ENCODE measurements around the gene MPHOSPH10. TPM values are rescaled to one million over a fixed set of nuclear protein-coding genes. Genes with fewer than 3 reads are reported as not detected.

MPHOSPH10 gene
- total and polyA plus RNA-seq, 10 of the 15 experiments (the other 5 are each of a cell fraction or from before 2014, with no cell fraction given) = 23.8 to 56.8 (median 41.3) TPM

- Histone ChIP-seq H3K36me3 (ENCODE audit: control insufficient read depth in 2 of 2, insufficient read depth in 2 of 2, low read length in 1 of 2) (no peaks in the 10 kb centered on the region), H4K20me1 (ENCODE audit: control insufficient read depth, insufficient read depth) (no peaks in the 10 kb centered on the region), H3K9me3 (replicated peaks; ENCODE audit: control insufficient read depth, insufficient read depth, low read length) (no peaks in the 10 kb centered on the region), H3K4me3 (no peak overlapping the region), H2AFZ (ENCODE audit: control insufficient read depth, low read depth, low read length) (no peak overlapping the region), H3K9ac (ENCODE audit: control insufficient read depth, insufficient read depth, low read length) (no peak overlapping the region), H3K4me1 (ENCODE audit: control insufficient read depth, insufficient read depth, low read length) (no peaks in the 10 kb centered on the region), H3K79me2 (ENCODE audit: control insufficient read depth, insufficient read depth, low read length) (no peaks in the 10 kb centered on the region), H3K4me2 (ENCODE audit: control insufficient read depth, insufficient read depth) (no peak overlapping the region), H3K27ac (ENCODE audit: control insufficient read depth, insufficient read depth) (no peak overlapping the region), H3K27me3 (replicated peaks in 1 of 2; ENCODE audit: control insufficient read depth in 2 of 2, insufficient read depth in 2 of 2, low read length in 1 of 2) (no peaks in the 10 kb centered on the region)
- intact Hi-C loops (cut with micrococcal nuclease; ENCODE audit: unreplicated experiment) = no loop called here
- 33% methylated on average over 3 of the region's 3 CpGs for WGBS (ENCODE audit: insufficient coverage, insufficient replicate concordance, low lambda C conversion rate, missing lambda C conversion rate)
- in situ Hi-C loops (cut with MboI) = no loop called here
- FAIRE-seq (no peak), DNase-seq (ENCODE audit: low read depth, low spot score) (no peak), ATAC-seq (no peak)
- ChIA-PET SMC1A (ENCODE audit: uncharacterized antibody, unreplicated experiment) (no interaction called here), RAD21 (ENCODE audit: unreplicated experiment) (no interaction called here), POLR2A (no interaction called here), CTCF (interaction anchor here (0.8 to 1.2 kb wide), 2 partner anchors 108 to 142 kb away, joined by 3 read pairs; no protein-coding TSS in a partner anchor)
- TF ChIP-seq NRF1 (conservative IDR thresholded peaks at IDR 0.05; ENCODE audit: low read depth, low read length) = no peak
- no peak for TF ChIP-seq EED (IDR thresholded peaks at IDR 0.05; ENCODE audit: low read depth)
- TF ChIP-seq CEBPB (IDR thresholded peaks at IDR 0.05; ENCODE audit: borderline replicate concordance in 1 of 2, low read depth in 2 of 2, low read length in 2 of 2) = no peak
- no peak for TF ChIP-seq GABPA (IDR thresholded peaks at IDR 0.05; ENCODE audit: low read depth)
- TF ChIP-seq RUNX3 (IDR thresholded peaks at IDR 0.05; ENCODE audit: low read length) = no peak
- TF ChIP-seq ZNF622 (IDR thresholded peaks at IDR 0.05) = no peak
- TF ChIP-seq IKZF1 (conservative IDR thresholded peaks at IDR 0.05) = no peak
- no peak for TF ChIP-seq DPF2 (IDR thresholded peaks at IDR 0.05)
- no peak for TF ChIP-seq KDM1A (IDR thresholded peaks at IDR 0.05; ENCODE audit: borderline replicate concordance)
- no peak for TF ChIP-seq MYB (IDR thresholded peaks at IDR 0.05; ENCODE audit: borderline replicate concordance, low read depth, low read length)
- no peak for TF ChIP-seq NBN (IDR thresholded peaks at IDR 0.05)
- TF ChIP-seq ZBED1 (IDR thresholded peaks at IDR 0.05; ENCODE audit: borderline replicate concordance) = no peak
- TF ChIP-seq NFYB (IDR thresholded peaks at IDR 0.05; ENCODE audit: insufficient read depth, low read depth, low read length) = no peak
- TF ChIP-seq TCF7 (IDR thresholded peaks at IDR 0.05; ENCODE audit: borderline replicate concordance) = no peak
- BruUV-seq (replicated peaks) = no TSS peak
Observed at GRCh38 chr2:71191570-71191943, 61.1 kb downstream of the MPHOSPH10 start.

Small RNAs within 50 kb of the gene (small RNA-seq; reads per million reads assigned to genes)
- not detected for gene AC007881.1

Other genes with a start within 250 kb of the MPHOSPH10 start
Only the 7 nearest of the 8 such genes appear.
- gene ATP6V1B1, start 194.7 kb upstream of the MPHOSPH10 start, total RNA-seq (2014; rRNA removed) = not detected in 2 replicates
- not detected in 2 replicates for gene ATP6V1B1, start 194.7 kb upstream of the MPHOSPH10 start, total RNA-seq (2014; rRNA removed; fragmentation: Illumina TruSeq; extraction: Trizol)
- gene ATP6V1B1, start 194.7 kb upstream of the MPHOSPH10 start, total RNA-seq (2021) = not detected in 2 replicates
- not detected in 2 replicates for gene ATP6V1B1, start 194.7 kb upstream of the MPHOSPH10 start, polyA plus RNA-seq (2011; rRNA removed)
- gene ATP6V1B1, start 194.7 kb upstream of the MPHOSPH10 start, polyA plus RNA-seq (2014; fragmentation: Illumina TruSeq; extraction: Trizol) = not detected in 2 replicates
- gene ATP6V1B1, start 194.7 kb upstream of the MPHOSPH10 start, polyA plus RNA-seq (2014; fragmentation: Nextera tagmentation; extraction: Ambion mirVana) = not detected
- gene ATP6V1B1, start 194.7 kb upstream of the MPHOSPH10 start, polyA plus RNA-seq (2014; rRNA removed) = not detected in 2 replicates
- gene ATP6V1B1, start 194.7 kb upstream of the MPHOSPH10 start, polyA plus RNA-seq (2016; fragmentation: Nextera tagmentation; extraction: Ambion mirVana) = not detected
- 0.11 TPM in 1 of 2 replicates, not detected in the other for gene ANKRD53, start 152.0 kb upstream of the MPHOSPH10 start, total RNA-seq (2014; rRNA removed)
- gene ANKRD53, start 152.0 kb upstream of the MPHOSPH10 start, total RNA-seq (2014; rRNA removed; fragmentation: Illumina TruSeq; extraction: Trizol) = not detected in 2 replicates
- not detected in 2 replicates for gene ANKRD53, start 152.0 kb upstream of the MPHOSPH10 start, total RNA-seq (2021)
- 0.04 TPM in 1 of 2 replicates, not detected in the other for gene ANKRD53, start 152.0 kb upstream of the MPHOSPH10 start, polyA plus RNA-seq (2011; rRNA removed)
- not detected in 2 replicates for gene ANKRD53, start 152.0 kb upstream of the MPHOSPH10 start, polyA plus RNA-seq (2014; fragmentation: Illumina TruSeq; extraction: Trizol)
- gene ANKRD53, start 152.0 kb upstream of the MPHOSPH10 start, polyA plus RNA-seq (2014; fragmentation: Nextera tagmentation; extraction: Ambion mirVana) = under 1 TPM in 1 of 2 experiments, not detected in 1; 0.04 TPM
- gene ANKRD53, start 152.0 kb upstream of the MPHOSPH10 start, polyA plus RNA-seq (2014; rRNA removed) = 0.04 TPM in 1 of 2 replicates, not detected in the other
- not detected for gene ANKRD53, start 152.0 kb upstream of the MPHOSPH10 start, polyA plus RNA-seq (2016; fragmentation: Nextera tagmentation; extraction: Ambion mirVana)
- gene TEX261, start 135.8 kb upstream of the MPHOSPH10 start, total RNA-seq (2014; rRNA removed) = 21.1 and 22.3 TPM in 2 replicates
- 25.6 and 29.7 TPM in 2 replicates for gene TEX261, start 135.8 kb upstream of the MPHOSPH10 start, total RNA-seq (2014; rRNA removed; fragmentation: Illumina TruSeq; extraction: Trizol)
- gene TEX261, start 135.8 kb upstream of the MPHOSPH10 start, total RNA-seq (2021) = 37.5 and 46.7 TPM in 2 replicates
- gene TEX261, start 135.8 kb upstream of the MPHOSPH10 start, polyA plus RNA-seq (2011; rRNA removed) = 57.0 and 75.6 TPM in 2 replicates
- 59.5 and 64.9 TPM in 2 replicates for gene TEX261, start 135.8 kb upstream of the MPHOSPH10 start, polyA plus RNA-seq (2014; fragmentation: Illumina TruSeq; extraction: Trizol)
- 10 to 100 TPM in 1 of 2 experiments, 1 to 10 TPM in 1; 5.5 to 11.1 TPM for gene TEX261, start 135.8 kb upstream of the MPHOSPH10 start, polyA plus RNA-seq (2014; fragmentation: Nextera tagmentation; extraction: Ambion mirVana)
- gene TEX261, start 135.8 kb upstream of the MPHOSPH10 start, polyA plus RNA-seq (2014; rRNA removed) = 41.3 and 45.9 TPM in 2 replicates
- 10 to 100 TPM; 39.4 to 45.1 TPM for gene TEX261, start 135.8 kb upstream of the MPHOSPH10 start, polyA plus RNA-seq (2016; fragmentation: Nextera tagmentation; extraction: Ambion mirVana)
- 110 and 116 TPM in 2 replicates for gene NAGK, start 62.0 kb upstream of the MPHOSPH10 start, total RNA-seq (2014; rRNA removed)
- gene NAGK, start 62.0 kb upstream of the MPHOSPH10 start, total RNA-seq (2014; rRNA removed; fragmentation: Illumina TruSeq; extraction: Trizol) = 67.7 and 74.4 TPM in 2 replicates
- gene NAGK, start 62.0 kb upstream of the MPHOSPH10 start, total RNA-seq (2021) = 123 and 135 TPM in 2 replicates
- gene NAGK, start 62.0 kb upstream of the MPHOSPH10 start, polyA plus RNA-seq (2011; rRNA removed) = 65.3 and 85.5 TPM in 2 replicates
- gene NAGK, start 62.0 kb upstream of the MPHOSPH10 start, polyA plus RNA-seq (2014; fragmentation: Illumina TruSeq; extraction: Trizol) = 71.3 and 115 TPM in 2 replicates
- gene NAGK, start 62.0 kb upstream of the MPHOSPH10 start, polyA plus RNA-seq (2014; fragmentation: Nextera tagmentation; extraction: Ambion mirVana) = 10 to 100 TPM; 67.8 to 72.5 TPM
- gene NAGK, start 62.0 kb upstream of the MPHOSPH10 start, polyA plus RNA-seq (2014; rRNA removed) = 131 and 137 TPM in 2 replicates
- gene NAGK, start 62.0 kb upstream of the MPHOSPH10 start, polyA plus RNA-seq (2016; fragmentation: Nextera tagmentation; extraction: Ambion mirVana) = 100 to 1,000 TPM; 121 to 122 TPM
- 19.3 and 23.5 TPM in 2 replicates for gene MCEE, start 405 bp upstream of the MPHOSPH10 start, total RNA-seq (2014; rRNA removed)
- gene MCEE, start 405 bp upstream of the MPHOSPH10 start, total RNA-seq (2014; rRNA removed; fragmentation: Illumina TruSeq; extraction: Trizol) = 17.1 and 18.0 TPM in 2 replicates
- 14.4 and 17.3 TPM in 2 replicates for gene MCEE, start 405 bp upstream of the MPHOSPH10 start, total RNA-seq (2021)
- gene MCEE, start 405 bp upstream of the MPHOSPH10 start, polyA plus RNA-seq (2011; rRNA removed) = 19.0 and 24.1 TPM in 2 replicates
- gene MCEE, start 405 bp upstream of the MPHOSPH10 start, polyA plus RNA-seq (2014; fragmentation: Illumina TruSeq; extraction: Trizol) = 19.3 and 23.2 TPM in 2 replicates
- 10 to 100 TPM; 43.6 to 63.4 TPM for gene MCEE, start 405 bp upstream of the MPHOSPH10 start, polyA plus RNA-seq (2014; fragmentation: Nextera tagmentation; extraction: Ambion mirVana)
- 21.3 and 22.4 TPM in 2 replicates for gene MCEE, start 405 bp upstream of the MPHOSPH10 start, polyA plus RNA-seq (2014; rRNA removed)
- 10 to 100 TPM; 37.7 to 41.9 TPM for gene MCEE, start 405 bp upstream of the MPHOSPH10 start, polyA plus RNA-seq (2016; fragmentation: Nextera tagmentation; extraction: Ambion mirVana)
- gene PAIP2B, start 96.5 kb downstream of the MPHOSPH10 start, total RNA-seq (2014; rRNA removed) = 0.17 and 0.33 TPM in 2 replicates
- gene PAIP2B, start 96.5 kb downstream of the MPHOSPH10 start, total RNA-seq (2014; rRNA removed; fragmentation: Illumina TruSeq; extraction: Trizol) = 0.27 and 0.28 TPM in 2 replicates
- gene PAIP2B, start 96.5 kb downstream of the MPHOSPH10 start, total RNA-seq (2021) = 0.41 and 0.45 TPM in 2 replicates
- gene PAIP2B, start 96.5 kb downstream of the MPHOSPH10 start, polyA plus RNA-seq (2011; rRNA removed) = 0.79 and 1.2 TPM in 2 replicates
- 0.37 and 0.40 TPM in 2 replicates for gene PAIP2B, start 96.5 kb downstream of the MPHOSPH10 start, polyA plus RNA-seq (2014; fragmentation: Illumina TruSeq; extraction: Trizol)
- under 1 TPM; 0.06 to 0.09 TPM for gene PAIP2B, start 96.5 kb downstream of the MPHOSPH10 start, polyA plus RNA-seq (2014; fragmentation: Nextera tagmentation; extraction: Ambion mirVana)
- 0.15 and 0.19 TPM in 2 replicates for gene PAIP2B, start 96.5 kb downstream of the MPHOSPH10 start, polyA plus RNA-seq (2014; rRNA removed)
- gene PAIP2B, start 96.5 kb downstream of the MPHOSPH10 start, polyA plus RNA-seq (2016; fragmentation: Nextera tagmentation; extraction: Ambion mirVana) = under 1 TPM; 0.42 to 0.43 TPM
- gene ZNF638, start 201.1 kb downstream of the MPHOSPH10 start, total RNA-seq (2014; rRNA removed) = 84.2 and 99.9 TPM in 2 replicates
- 133 and 146 TPM in 2 replicates for gene ZNF638, start 201.1 kb downstream of the MPHOSPH10 start, total RNA-seq (2014; rRNA removed; fragmentation: Illumina TruSeq; extraction: Trizol)
- 66.0 and 66.9 TPM in 2 replicates for gene ZNF638, start 201.1 kb downstream of the MPHOSPH10 start, total RNA-seq (2021)
- 105 and 172 TPM in 2 replicates for gene ZNF638, start 201.1 kb downstream of the MPHOSPH10 start, polyA plus RNA-seq (2011; rRNA removed)
- 84.4 and 143 TPM in 2 replicates for gene ZNF638, start 201.1 kb downstream of the MPHOSPH10 start, polyA plus RNA-seq (2014; fragmentation: Illumina TruSeq; extraction: Trizol)
- gene ZNF638, start 201.1 kb downstream of the MPHOSPH10 start, polyA plus RNA-seq (2014; fragmentation: Nextera tagmentation; extraction: Ambion mirVana) = 10 to 100 TPM; 37.6 to 40.5 TPM
- 49.1 and 61.2 TPM in 2 replicates for gene ZNF638, start 201.1 kb downstream of the MPHOSPH10 start, polyA plus RNA-seq (2014; rRNA removed)
- 10 to 100 TPM; 58.1 to 62.1 TPM for gene ZNF638, start 201.1 kb downstream of the MPHOSPH10 start, polyA plus RNA-seq (2016; fragmentation: Nextera tagmentation; extraction: Ambion mirVana)